ENCODE measurements around the gene PTPRT.

PTPRT gene

DNA sequence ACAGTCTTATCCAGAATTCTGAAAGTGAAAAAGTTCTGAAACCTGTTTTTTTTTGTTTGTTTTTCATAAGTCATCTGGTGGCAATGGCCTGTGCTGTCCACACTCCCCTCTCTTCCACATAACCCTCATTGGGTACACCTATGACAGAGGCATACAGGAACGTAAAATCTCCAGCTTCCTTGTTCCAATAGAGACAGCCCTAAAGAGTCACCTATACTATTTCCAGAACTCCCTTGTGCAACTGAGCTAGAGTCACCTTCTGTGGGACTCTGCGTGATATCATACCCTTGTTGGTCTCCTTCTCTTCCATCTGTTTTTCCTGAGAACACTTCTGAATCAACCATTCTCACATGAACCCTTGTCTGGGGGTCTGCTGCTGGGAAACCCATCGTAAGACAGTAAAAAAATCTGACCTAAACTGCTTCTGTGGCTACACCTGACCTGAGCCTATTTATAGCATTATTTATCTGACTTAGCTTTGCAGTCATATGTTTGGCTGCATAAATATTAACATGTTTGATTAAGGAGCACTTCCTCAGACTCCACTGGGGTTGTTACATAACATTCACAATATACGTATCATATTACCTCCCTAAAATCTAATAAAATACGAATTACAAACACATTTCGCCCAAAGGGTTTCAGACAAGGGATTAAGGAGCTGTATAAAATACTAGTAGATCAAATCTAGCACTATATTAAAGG lies 151.9 kb downstream of the PTPRT start:
- Histone ChIP-seq H3K4me1 (ENCODE audit: control insufficient read depth in 1 of 2, insufficient read depth in 2 of 2, low read length in 2 of 2) (no peaks in the 10 kb centered on the region), H3K4me3 (ENCODE audit: low read depth in 1 of 2, low read length in 2 of 2) (no peak overlapping the region), H3K27ac (ENCODE audit: low read depth, low read length) (no peak overlapping the region), H3K9me3 (ENCODE audit: control insufficient read depth in 1 of 2, low read length in 2 of 2) (no peaks in the 10 kb centered on the region), H3K27me3 (ENCODE audit: control insufficient read depth in 1 of 2, insufficient read depth in 2 of 2, low read length in 2 of 2) (no peaks in the 10 kb centered on the region), H3K9ac (ENCODE audit: low read depth in 1 of 2, low read length in 2 of 2) (no peak overlapping the region), H3K36me3 (ENCODE audit: control insufficient read depth in 1 of 2, insufficient read depth in 2 of 2, low read length in 2 of 2) (no peaks in the 10 kb centered on the region)

DNA sequence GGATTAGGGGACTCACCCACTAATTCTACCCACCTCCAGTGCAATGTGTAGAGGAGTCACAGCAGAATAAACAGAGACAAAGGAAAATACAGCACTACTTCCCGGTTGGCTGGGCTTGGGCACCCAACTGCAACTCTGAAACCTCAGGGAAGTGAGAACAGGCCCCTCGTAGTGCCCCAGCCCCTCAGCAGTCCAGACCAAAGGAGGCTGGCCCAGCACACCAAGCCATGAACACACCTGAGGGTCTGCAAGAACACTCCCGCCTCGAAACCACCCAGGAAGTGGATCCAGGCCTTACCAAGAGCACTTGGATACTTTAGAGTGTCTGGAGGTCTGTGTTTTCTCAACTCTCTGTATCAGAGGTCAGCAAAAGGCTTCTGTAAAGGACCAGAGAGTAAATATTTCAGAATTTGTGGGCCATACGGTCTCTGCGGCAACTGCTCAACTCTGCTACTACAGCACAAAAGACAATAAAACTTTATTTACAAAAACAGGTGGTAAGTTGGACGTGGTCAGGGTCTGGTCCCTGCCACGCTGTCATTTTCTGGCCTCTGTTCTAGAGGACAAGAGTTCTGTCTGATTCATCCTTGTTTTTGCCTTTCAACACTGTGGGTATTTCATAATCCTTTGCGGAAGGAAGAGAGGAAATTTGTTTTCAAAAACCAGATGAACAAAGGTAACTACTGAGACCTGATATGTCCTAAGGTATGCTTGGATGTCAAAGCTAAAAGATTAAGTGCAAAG lies 154.6 kb downstream of the PTPRT start:
- Histone ChIP-seq H3K9ac (ENCODE audit: low read depth in 1 of 2, low read length in 2 of 2) (no peak overlapping the region), H3K27ac (ENCODE audit: low read depth, low read length) (no peak overlapping the region), H3K27me3 (ENCODE audit: control insufficient read depth in 1 of 2, insufficient read depth in 2 of 2, low read length in 2 of 2) (no peaks in the 10 kb centered on the region)

DNA sequence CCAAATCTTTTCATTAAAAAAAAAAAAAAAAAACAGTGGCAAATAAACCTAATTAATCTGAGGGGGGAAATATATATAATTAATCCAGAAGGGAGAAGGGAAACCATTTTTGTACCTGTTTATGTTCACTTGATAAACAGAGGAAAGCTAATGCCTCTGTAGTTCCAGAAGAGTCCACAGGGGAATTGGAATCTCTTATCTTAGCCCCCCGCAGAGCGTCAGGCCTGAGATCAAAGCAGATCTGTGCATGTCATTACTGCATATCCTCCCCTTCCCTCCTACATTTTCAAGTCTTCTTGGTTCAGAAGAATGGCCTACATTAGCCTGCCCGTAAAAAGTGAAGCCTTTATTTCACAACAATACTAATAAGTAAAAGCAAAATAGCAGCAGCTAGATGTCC lies 157.2 kb downstream of the PTPRT start:
- Histone ChIP-seq H3K27me3 (ENCODE audit: control insufficient read depth in 1 of 2, insufficient read depth in 2 of 2, low read length in 2 of 2) (no peaks in the 10 kb centered on the region), H3K4me3 (ENCODE audit: low read depth in 1 of 2, low read length in 2 of 2) (no peak overlapping the region), H3K27ac (ENCODE audit: low read depth, low read length) (no peak overlapping the region), H3K9ac (ENCODE audit: low read depth in 1 of 2, low read length in 2 of 2) (no peak overlapping the region), H3K4me1 (ENCODE audit: control insufficient read depth in 1 of 2, insufficient read depth in 2 of 2, low read length in 2 of 2) (no peaks in the 10 kb centered on the region), H3K36me3 (ENCODE audit: control insufficient read depth in 1 of 2, insufficient read depth in 2 of 2, low read length in 2 of 2) (no peaks in the 10 kb centered on the region), H3K9me3 (ENCODE audit: control insufficient read depth in 1 of 2, low read length in 2 of 2) (no peaks in the 10 kb centered on the region)

More for the DNA sequence above, 154.6 kb downstream of the PTPRT start:
- Histone ChIP-seq H3K4me3 (ENCODE audit: low read depth in 1 of 2, low read length in 2 of 2) (no peak overlapping the region), H3K9me3 (ENCODE audit: control insufficient read depth in 1 of 2, low read length in 2 of 2) (no peaks in the 10 kb centered on the region), H3K36me3 (ENCODE audit: control insufficient read depth in 1 of 2, insufficient read depth in 2 of 2, low read length in 2 of 2) (no peaks in the 10 kb centered on the region), H3K4me1 (ENCODE audit: control insufficient read depth in 1 of 2, insufficient read depth in 2 of 2, low read length in 2 of 2) (no peaks in the 10 kb centered on the region)

DNA sequence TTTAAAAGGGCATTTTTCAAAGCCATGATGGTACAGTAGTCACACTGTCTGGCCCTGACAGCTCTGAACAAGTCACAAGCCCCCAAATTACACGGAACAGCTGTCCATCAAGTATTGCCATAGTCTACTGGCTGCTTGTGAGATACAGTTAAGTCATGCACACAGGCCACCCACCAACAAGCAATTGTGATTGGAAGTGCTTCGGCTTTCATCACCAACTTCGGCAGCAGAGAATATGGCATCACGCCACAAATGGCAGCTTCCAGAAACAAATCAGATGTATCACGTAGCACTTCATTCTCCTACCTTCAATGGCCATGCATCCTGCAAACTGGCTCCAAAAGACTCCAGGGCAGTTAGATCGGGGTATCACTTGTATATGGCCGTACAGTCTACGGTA lies 160.5 kb downstream of the PTPRT start:
- H3K9ac ChIP-seq (ENCODE audit: low read depth in 1 of 2, low read length in 2 of 2): no peak overlapping the region
- no peaks in the 10 kb centered on the region for H3K9me3 ChIP-seq (ENCODE audit: control insufficient read depth in 1 of 2, low read length in 2 of 2)
- no peaks in the 10 kb centered on the region for H3K4me1 ChIP-seq (ENCODE audit: control insufficient read depth in 1 of 2, insufficient read depth in 2 of 2, low read length in 2 of 2)
- no peaks in the 10 kb centered on the region for H3K36me3 ChIP-seq (ENCODE audit: control insufficient read depth in 1 of 2, insufficient read depth in 2 of 2, low read length in 2 of 2)
- H3K27me3 ChIP-seq (ENCODE audit: control insufficient read depth in 1 of 2, insufficient read depth in 2 of 2, low read length in 2 of 2): no peaks in the 10 kb centered on the region
- no peak overlapping the region for H3K4me3 ChIP-seq (ENCODE audit: low read depth in 1 of 2, low read length in 2 of 2)
- H3K27ac ChIP-seq (ENCODE audit: low read depth, low read length): no peak overlapping the region

DNA sequence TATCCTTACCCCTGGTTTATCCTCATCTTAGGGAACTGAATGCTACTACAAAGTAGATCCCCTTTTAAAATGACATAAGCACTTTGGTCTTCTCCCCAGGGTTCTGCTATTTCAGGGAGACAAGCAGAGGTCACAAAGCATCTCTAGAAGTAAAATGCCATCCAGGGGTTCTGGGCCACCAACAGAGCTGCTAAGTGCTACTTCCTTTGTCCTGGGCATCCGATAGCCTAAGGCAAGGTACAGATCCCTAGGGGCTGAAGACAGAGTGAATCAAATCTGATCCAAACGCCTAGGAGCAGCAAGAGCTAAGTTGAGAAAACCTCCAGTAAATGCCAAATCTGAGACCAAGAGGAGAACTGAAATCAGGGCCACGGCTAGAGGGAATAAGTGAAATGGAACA lies 161.2 kb downstream of the PTPRT start:
- Histone ChIP-seq H3K9ac (ENCODE audit: low read depth in 1 of 2, low read length in 2 of 2) (no peak overlapping the region), H3K27me3 (ENCODE audit: control insufficient read depth in 1 of 2, insufficient read depth in 2 of 2, low read length in 2 of 2) (no peaks in the 10 kb centered on the region), H3K27ac (ENCODE audit: low read depth, low read length) (no peak overlapping the region), H3K9me3 (ENCODE audit: control insufficient read depth in 1 of 2, low read length in 2 of 2) (no peaks in the 10 kb centered on the region), H3K36me3 (ENCODE audit: control insufficient read depth in 1 of 2, insufficient read depth in 2 of 2, low read length in 2 of 2) (no peaks in the 10 kb centered on the region), H3K4me1 (ENCODE audit: control insufficient read depth in 1 of 2, insufficient read depth in 2 of 2, low read length in 2 of 2) (no peaks in the 10 kb centered on the region), H3K4me3 (ENCODE audit: low read depth in 1 of 2, low read length in 2 of 2) (no peak overlapping the region)

DNA sequence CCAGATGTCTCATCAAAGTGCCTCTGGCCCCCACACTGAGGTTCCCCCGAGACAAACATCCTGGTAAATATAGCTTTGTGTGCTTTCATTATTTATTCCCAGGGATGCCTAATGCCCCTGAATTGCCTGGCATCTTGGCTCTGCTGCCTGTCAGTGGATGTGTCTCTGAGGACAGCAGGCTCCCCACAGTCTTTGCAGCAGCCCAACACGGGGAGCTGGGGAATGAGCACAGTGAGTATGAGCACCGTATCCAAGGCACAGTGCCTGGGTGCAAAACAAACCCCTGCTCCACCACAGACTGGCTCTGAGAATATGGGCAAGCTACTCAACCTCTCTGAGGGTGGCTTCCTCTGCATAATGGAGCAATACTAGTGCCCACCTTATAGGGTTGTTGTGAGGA lies 165.9 kb downstream of the PTPRT start:
- no peak overlapping the region for H3K27ac ChIP-seq (ENCODE audit: low read depth, low read length)
- H3K4me1 ChIP-seq (ENCODE audit: control insufficient read depth in 1 of 2, insufficient read depth in 2 of 2, low read length in 2 of 2): no peaks in the 10 kb centered on the region
- no peaks in the 10 kb centered on the region for H3K36me3 ChIP-seq (ENCODE audit: control insufficient read depth in 1 of 2, insufficient read depth in 2 of 2, low read length in 2 of 2)
- no peaks in the 10 kb centered on the region for H3K9me3 ChIP-seq (ENCODE audit: control insufficient read depth in 1 of 2, low read length in 2 of 2)
- H3K9ac ChIP-seq (ENCODE audit: low read depth in 1 of 2, low read length in 2 of 2): no peak overlapping the region
- H3K27me3 ChIP-seq (ENCODE audit: control insufficient read depth in 1 of 2, insufficient read depth in 2 of 2, low read length in 2 of 2): no peaks in the 10 kb centered on the region
- H3K4me3 ChIP-seq (ENCODE audit: low read depth in 1 of 2, low read length in 2 of 2): no peak overlapping the region

DNA sequence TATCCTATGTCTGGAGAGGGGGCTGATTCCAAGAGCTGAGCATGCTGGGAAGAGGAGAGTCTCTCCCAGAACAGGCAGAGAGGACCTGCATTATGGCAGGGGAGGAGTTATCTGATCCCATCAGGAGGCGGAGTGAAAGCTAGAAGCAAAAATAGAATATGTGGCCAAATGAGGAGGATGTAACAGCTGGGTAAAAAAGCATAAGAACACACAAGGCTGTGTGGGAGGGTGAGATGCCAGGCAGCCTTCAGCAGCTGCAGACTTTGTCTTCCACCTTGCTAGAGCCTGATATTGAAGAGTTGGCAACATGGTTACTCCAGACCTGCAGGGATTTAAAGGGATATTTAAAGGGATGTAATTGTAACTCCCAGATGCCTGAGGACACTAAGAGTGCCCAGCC lies 167.1 kb downstream of the PTPRT start:
- Histone ChIP-seq H3K4me3 (ENCODE audit: low read depth in 1 of 2, low read length in 2 of 2) (no peak overlapping the region), H3K9ac (ENCODE audit: low read depth in 1 of 2, low read length in 2 of 2) (no peak overlapping the region), H3K4me1 (ENCODE audit: control insufficient read depth in 1 of 2, insufficient read depth in 2 of 2, low read length in 2 of 2) (no peaks in the 10 kb centered on the region), H3K36me3 (ENCODE audit: control insufficient read depth in 1 of 2, insufficient read depth in 2 of 2, low read length in 2 of 2) (no peaks in the 10 kb centered on the region), H3K27ac (ENCODE audit: low read depth, low read length) (no peak overlapping the region), H3K9me3 (ENCODE audit: control insufficient read depth in 1 of 2, low read length in 2 of 2) (no peaks in the 10 kb centered on the region), H3K27me3 (ENCODE audit: control insufficient read depth in 1 of 2, insufficient read depth in 2 of 2, low read length in 2 of 2) (no peaks in the 10 kb centered on the region)

DNA sequence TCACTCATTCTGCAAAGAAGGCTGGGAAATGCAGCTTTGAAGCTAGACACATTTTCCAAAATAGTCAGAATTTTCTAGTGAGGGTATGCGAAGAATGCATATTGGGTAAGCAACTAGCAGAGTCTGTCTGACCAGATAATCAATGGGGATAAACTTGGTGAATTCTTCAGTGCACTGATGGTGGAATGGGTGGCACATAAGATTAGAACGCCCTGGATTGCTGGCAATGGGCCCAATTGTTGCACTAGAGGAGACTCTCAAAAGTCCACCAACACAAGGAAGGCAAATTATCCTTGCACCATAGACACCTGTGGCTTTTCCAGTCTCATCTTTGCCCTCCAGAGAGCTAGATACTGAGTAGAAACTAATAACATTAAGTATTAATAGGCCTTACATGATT lies 167.6 kb downstream of the PTPRT start:
- Histone ChIP-seq H3K9ac (ENCODE audit: low read depth in 1 of 2, low read length in 2 of 2) (no peak overlapping the region), H3K27ac (ENCODE audit: low read depth, low read length) (no peak overlapping the region), H3K27me3 (ENCODE audit: control insufficient read depth in 1 of 2, insufficient read depth in 2 of 2, low read length in 2 of 2) (no peaks in the 10 kb centered on the region), H3K9me3 (ENCODE audit: control insufficient read depth in 1 of 2, low read length in 2 of 2) (no peaks in the 10 kb centered on the region), H3K4me1 (ENCODE audit: control insufficient read depth in 1 of 2, insufficient read depth in 2 of 2, low read length in 2 of 2) (no peaks in the 10 kb centered on the region), H3K4me3 (ENCODE audit: low read depth in 1 of 2, low read length in 2 of 2) (no peak overlapping the region), H3K36me3 (ENCODE audit: control insufficient read depth in 1 of 2, insufficient read depth in 2 of 2, low read length in 2 of 2) (no peaks in the 10 kb centered on the region)

DNA sequence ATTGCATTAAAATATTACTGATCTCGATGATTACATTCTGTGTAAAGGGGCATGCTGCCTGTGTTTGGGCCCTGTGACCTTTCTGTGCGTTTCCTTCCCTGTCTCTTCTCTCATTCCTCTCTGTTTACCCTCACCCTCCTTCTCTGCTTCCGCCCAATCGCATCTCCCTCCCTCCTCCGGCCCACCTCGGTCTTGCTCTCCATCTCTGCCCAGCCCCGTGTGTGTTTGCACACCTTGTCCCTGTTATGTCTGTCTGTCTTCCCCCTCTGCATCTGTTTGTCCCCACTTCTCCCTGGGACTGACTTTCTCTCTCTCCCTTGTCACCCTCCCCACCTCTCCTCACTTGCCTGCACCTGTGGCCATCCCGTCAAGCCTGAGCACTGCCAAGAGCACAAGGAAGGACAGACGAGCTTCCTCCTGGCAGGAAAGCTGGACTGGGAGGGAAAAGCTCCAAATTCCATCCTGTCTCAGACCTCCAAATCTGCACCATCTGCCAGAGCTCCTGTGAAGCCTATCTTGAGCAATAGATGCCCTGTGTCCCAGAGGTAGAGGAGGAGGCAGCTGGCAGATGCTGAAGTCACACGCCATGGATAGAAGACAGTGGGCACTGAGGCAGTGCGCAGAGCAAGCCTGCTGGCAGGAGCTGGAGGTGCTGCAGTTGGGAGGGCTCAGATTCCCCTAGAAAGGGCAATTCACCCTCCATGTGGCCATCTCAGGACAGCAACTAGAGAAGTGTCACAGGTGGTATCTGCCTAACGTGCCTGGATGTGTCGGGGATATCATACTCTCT lies 172.3 kb downstream of the PTPRT start:
- Histone ChIP-seq H3K36me3 (ENCODE audit: control insufficient read depth in 1 of 2, insufficient read depth in 2 of 2, low read length in 2 of 2) (no peaks in the 10 kb centered on the region), H3K9me3 (ENCODE audit: control insufficient read depth in 1 of 2, low read length in 2 of 2) (no peaks in the 10 kb centered on the region), H3K9ac (ENCODE audit: low read depth in 1 of 2, low read length in 2 of 2) (no peak overlapping the region), H3K4me1 (ENCODE audit: control insufficient read depth in 1 of 2, insufficient read depth in 2 of 2, low read length in 2 of 2) (no peaks in the 10 kb centered on the region), H3K27ac (ENCODE audit: low read depth, low read length) (no peak overlapping the region), H3K4me3 (ENCODE audit: low read depth in 1 of 2, low read length in 2 of 2) (no peak overlapping the region), H3K27me3 (ENCODE audit: control insufficient read depth in 1 of 2, insufficient read depth in 2 of 2, low read length in 2 of 2) (no peaks in the 10 kb centered on the region)

DNA sequence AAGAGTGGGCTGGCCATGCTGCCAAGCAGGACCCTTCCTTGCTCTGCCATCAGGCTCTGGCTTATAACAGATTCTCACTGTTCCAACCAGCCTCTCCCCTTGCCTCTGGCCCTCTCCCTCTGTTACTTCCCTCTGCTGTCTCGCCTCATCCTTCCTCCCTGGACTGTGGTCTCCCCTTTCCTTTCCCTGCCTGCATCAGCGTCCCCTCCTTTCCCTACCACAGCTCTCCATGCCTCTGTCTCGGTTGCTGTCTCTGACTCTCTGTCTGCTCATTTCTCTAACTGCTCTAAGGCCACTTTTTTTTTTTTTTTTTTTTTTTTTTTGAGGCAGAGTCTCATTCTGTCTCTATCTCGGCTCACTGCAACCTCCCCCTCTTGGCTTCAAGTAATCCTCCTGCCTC lies 173.4 kb downstream of the PTPRT start:
- no peaks in the 10 kb centered on the region for H3K9me3 ChIP-seq (ENCODE audit: control insufficient read depth in 1 of 2, low read length in 2 of 2)
- no peaks in the 10 kb centered on the region for H3K4me1 ChIP-seq (ENCODE audit: control insufficient read depth in 1 of 2, insufficient read depth in 2 of 2, low read length in 2 of 2)
- no peak overlapping the region for H3K9ac ChIP-seq (ENCODE audit: low read depth in 1 of 2, low read length in 2 of 2)
- no peak overlapping the region for H3K4me3 ChIP-seq (ENCODE audit: low read depth in 1 of 2, low read length in 2 of 2)
- no peak overlapping the region for H3K27ac ChIP-seq (ENCODE audit: low read depth, low read length)
- no peaks in the 10 kb centered on the region for H3K27me3 ChIP-seq (ENCODE audit: control insufficient read depth in 1 of 2, insufficient read depth in 2 of 2, low read length in 2 of 2)
- no peaks in the 10 kb centered on the region for H3K36me3 ChIP-seq (ENCODE audit: control insufficient read depth in 1 of 2, insufficient read depth in 2 of 2, low read length in 2 of 2)

Measured in duodenal mucosa (tissue), 2 donors.